Fibroblast of lung (primary cell): ENCODE results near the gene BTBD1.

Experiments
- EZH2 ChIP-seq: IDR thresholded peaks from 2 replicates; pipeline ENCODE4 v1.5.1; 2012; ENCODE audit warnings: low read length, control low read depth, mild to moderate bottlenecking; ENCODE audit errors: missing control alignments
- TF ChIP-seq, protein P1 (sequence below), 2 donors: IDR thresholded peaks in 1 of 2; conservative IDR thresholded peaks in 1 of 2; 1 replicate in 1 of 2; 2 replicates in 1 of 2; pipeline ENCODE4 v1.5.1; 2011 to 2012; ENCODE audit warnings: low read length in 2 of 2, control low read depth in 1 of 2, inconsistent platforms in 1 of 2, low read depth in 1 of 2, mild to moderate bottlenecking in 1 of 2

GRCh38 chr15:83102346-83102745, 35.3 kb upstream of the BTBD1 start:
- TF ChIP-seq EZH2 = no peak
- TF ChIP-seq, protein P1, sequence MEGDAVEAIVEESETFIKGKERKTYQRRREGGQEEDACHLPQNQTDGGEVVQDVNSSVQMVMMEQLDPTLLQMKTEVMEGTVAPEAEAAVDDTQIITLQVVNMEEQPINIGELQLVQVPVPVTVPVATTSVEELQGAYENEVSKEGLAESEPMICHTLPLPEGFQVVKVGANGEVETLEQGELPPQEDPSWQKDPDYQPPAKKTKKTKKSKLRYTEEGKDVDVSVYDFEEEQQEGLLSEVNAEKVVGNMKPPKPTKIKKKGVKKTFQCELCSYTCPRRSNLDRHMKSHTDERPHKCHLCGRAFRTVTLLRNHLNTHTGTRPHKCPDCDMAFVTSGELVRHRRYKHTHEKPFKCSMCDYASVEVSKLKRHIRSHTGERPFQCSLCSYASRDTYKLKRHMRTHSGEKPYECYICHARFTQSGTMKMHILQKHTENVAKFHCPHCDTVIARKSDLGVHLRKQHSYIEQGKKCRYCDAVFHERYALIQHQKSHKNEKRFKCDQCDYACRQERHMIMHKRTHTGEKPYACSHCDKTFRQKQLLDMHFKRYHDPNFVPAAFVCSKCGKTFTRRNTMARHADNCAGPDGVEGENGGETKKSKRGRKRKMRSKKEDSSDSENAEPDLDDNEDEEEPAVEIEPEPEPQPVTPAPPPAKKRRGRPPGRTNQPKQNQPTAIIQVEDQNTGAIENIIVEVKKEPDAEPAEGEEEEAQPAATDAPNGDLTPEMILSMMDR (conservative IDR thresholded peaks at IDR 0.05 in 1 of 2, IDR thresholded peaks at IDR 0.05 in 1 of 2; ENCODE audit: low read depth in 1 of 2, low read length in 2 of 2) = no peak
